ENCODE measurements around the gene CAPN15.

- no peak for TF ChIP-seq CTCF (IDR thresholded peaks at IDR 0.05)
- TF ChIP-seq POLR2A (IDR thresholded peaks at IDR 0.05): no peak
Measured at GRCh38 chr16:544517-544916, 17.0 kb downstream of the CAPN15 start.

All from Peyer's patch (tissue), 4 donors.